ENCODE data around the gene EXOC7.

The EXOC7 gene

DNA sequence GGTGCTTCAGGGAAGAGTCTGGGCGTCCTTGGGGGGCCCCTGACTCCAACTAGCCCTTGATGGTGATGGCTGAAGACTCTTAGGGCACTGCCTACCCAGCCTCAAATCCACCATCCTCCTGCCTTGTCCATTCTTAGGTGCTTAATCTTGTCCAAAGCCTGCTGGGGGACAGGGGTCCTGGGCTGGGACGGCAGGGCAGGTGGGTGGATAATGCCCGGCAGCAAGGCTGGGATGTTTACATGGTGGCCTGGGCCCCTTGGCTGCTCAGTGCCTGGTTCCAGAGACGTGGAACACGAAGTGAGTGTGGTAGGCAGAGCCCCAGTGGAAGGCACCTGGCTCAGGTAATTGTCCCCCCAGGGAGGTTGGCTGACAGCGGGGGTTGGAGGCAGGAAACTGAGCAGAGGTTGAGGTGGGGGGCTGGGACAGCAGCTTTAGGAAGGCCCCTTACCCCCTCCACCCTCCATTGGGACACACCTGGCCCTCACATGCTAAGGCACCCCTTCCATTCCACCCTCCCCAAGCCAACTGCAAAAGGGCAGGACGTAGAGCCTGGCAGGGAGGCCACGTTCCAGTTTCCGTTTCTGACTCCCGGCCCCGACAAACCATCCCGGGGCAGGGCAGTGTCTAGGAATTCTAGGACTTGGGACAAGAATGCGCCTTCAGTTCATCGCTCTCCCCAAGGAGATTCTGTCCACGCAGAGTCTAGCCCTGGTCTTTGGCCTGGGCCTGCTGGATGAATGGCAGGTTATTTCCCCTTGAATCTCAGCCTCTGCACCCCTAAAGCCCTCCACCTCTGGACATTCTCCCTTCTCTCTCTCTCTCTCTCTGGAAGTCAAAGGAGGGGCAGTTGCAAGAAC is 35.5 kb upstream of the EXOC7 start:
- no peak for ATAC-seq

DNA sequence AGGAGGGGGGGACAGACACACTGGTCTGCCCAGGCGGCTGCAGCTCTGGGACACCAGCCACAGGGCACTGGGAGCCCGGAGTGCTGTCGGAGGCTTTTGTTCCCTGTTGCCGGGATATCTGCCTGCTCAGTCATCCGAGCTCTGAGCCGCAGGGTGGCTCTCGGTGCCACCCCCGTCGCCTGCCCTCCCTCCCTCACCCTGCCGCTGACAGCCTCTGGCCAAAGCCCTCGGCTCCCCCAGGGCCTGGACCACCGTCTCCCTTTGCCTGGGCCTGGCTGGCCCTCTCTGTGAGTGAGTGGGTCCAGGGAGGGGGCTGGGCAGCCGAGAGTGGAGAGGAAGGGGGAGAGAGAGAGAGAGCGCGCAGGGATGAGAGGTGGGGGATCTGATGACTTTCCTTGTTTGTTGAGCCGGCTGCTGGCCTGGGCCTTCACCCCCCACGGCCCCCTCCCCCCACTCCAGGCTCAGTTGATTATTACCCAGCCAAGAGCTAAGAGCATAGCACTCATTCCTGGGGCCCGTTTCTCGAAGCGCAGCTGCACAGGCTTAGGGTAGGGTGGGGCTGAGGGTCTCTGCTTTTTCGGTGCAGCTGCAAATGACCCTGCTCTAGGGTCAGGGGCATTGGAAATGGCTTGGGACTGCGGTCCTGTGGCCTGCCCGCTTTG is 34.8 kb upstream of the EXOC7 start:
- ATAC-seq, result no peak

DNA sequence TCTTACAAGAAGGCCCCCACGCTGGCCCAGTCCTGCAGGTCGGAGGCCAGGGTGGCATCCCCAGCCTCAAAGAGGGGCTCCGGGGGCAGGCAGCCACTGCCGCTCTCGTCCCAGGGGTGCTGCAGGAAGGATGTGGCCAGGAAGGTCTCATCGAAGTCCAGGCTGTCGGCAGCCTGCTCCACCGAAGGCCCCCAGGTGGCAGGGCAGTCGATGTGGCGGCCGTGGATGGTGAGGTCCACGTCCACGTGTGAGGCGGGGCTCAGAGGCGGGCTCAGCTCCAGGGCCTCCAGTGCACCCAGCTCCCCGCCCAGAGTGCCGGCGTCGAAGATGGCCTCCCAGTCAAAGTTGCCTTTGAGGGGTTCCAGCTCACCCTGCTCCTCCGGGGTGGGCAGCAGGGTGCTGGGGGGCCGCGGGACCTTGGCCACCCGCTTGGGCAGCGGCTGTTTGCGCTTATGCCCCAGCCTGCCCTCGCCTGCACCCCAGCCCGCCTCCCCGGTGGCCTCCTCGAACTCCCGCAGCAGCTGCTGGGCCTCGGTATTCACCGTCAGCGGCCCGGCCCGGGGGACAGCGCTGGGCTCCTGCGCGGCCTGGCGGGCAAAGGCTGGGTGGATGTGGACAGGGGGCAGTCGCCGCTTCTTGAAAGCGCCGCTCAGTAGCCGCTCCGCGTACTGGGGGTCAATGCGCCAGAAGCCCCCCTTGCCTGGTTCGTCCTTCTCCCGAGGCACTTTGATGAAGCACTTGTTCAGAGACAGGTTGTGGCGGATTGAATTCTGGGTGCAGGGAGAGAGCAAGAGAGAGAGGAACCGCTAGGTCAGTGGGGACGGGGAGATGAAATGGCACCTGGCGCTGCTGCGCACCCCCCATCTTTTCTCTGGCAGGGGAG is 34.0 kb upstream of the EXOC7 start:
- ATAC-seq, result no peak

- ATAC-seq, result no peak
These were observed 33.4 kb upstream of the EXOC7 start for GRCh38 chr17:76137001-76137350.

GRCh38 chr17:76136276-76137000 is 32.9 kb upstream of the EXOC7 start:
- no peak for ATAC-seq

DNA sequence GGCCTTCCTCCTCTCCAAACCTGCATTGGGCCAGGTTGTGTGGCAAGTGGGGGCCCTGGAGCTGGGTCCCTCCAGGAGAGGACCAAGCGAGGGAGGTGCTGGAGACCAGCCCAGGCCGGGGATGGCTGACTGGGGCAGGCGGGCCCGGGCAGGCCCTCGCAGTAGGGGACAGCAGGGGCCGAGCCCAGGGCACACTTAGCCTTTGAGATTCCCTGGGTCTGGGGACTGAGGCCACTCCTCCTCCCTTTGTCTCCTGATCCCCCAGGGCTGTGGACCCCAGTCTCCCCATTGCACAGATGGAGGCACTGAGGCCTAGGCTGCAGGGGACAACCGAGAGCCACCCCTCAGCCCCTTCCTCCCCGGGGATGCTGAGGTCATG is 32.2 kb upstream of the EXOC7 start:
- no peak for ATAC-seq

GRCh38 chr17:76134911-76135809 is 31.6 kb upstream of the EXOC7 start:
- ATAC-seq, result no peak

GRCh38 chr17:76132574-76133338 is 29.2 kb upstream of the EXOC7 start:
- no peak for ATAC-seq

GRCh38 chr17:76131692-76132573 is 28.3 kb upstream of the EXOC7 start:
- ATAC-seq, result no peak

- ATAC-seq, result no peak
These were observed 27.6 kb upstream of the EXOC7 start for GRCh38 chr17:76131051-76131691.

DNA sequence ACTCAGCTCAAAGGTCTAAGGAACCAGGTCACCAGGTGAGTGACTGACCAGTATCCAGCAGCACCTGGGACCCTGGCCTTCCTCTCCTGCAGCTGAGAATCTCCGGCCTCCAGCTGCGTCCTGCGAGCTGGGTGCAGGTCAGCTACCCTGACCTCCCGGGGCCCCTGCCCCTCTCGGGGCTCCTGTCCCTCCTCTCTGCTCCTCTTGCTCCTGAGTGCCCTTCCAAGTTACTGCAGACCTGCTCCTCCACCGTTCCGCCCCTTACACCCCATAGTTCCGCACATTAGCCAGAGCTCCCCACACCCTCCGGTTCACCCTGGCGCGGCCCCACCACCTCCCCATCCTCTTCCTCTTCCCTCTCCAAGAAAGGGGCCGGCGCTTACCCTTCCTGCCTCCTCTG is 26.9 kb upstream of the EXOC7 start:
- ATAC-seq, result no peak

DNA sequence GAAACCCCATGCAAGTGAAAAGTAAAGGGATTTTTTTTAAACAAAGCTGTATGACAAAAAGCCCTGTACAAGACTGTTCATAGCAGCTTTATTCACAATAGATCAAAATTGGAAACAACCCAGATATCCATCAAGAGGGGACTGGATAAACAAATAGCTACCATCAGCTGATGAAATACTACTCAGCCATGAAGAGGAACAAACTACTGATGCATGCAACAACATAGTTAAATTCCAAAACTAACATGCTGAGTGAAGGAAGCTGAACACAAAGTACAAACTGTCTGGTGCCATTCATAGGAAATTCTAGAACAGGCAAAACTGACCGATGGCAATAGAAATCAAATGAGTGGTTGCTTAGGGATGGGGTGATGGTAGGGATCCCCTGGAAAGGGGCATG is 22.3 kb upstream of the EXOC7 start:
- ATAC-seq, result no peak

DNA sequence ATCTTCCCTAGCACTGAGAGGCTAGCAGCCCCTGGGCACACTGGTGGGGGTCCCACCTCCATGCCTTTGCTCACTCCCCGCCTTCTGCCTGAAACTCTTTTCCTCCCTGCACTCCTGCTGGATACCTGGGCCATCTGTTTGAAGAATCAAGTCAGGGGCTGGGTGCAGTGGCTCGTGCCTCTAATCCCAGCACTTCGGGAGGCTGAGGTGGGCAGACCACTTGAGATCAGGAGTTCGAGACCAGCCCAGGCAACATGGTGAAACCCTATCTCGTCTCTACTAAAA is 21.7 kb upstream of the EXOC7 start:
- ATAC-seq, result no peak

DNA sequence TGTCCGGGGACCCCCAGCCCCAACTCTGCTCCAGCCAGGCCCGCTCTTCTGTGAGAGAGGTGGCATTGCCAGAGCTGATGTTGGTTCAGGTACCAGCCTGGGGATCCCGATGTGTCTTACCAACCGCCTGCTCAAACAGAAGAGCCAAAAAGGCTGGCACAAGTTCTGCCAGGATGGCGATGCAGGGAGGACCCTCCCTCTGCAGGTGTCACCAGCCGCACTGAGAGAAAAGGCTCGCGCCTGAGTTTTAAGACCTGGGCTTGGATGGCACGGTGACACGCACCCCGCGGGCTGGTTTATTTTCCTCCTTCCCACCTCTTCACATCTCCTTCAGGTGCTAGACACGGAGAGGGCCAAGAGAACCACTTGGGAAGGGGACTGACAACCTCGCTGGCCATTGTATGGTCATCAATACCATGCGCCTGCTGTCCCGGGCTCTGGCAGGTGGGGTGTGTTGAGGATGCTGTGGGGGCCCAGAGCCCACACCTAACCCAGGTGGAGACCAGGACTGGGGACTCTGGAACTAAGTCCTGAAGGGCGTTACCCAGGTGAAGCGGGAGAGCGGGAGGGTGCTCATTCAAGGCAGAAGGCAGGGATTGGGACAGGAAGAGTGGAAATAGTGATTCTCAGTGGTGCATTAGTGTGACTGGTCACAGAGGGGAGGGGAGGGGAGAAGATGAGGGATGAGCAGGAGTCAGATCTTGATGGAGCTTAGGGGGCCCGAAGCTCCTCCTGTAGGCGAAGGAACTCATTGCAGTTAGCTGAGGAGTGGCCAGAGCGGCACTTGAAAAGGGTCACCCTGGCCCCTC is 21.2 kb upstream of the EXOC7 start:
- ATAC-seq, result no peak

GRCh38 chr17:76123749-76124581 is 20.4 kb upstream of the EXOC7 start:
- ATAC-seq, result no peak

DNA sequence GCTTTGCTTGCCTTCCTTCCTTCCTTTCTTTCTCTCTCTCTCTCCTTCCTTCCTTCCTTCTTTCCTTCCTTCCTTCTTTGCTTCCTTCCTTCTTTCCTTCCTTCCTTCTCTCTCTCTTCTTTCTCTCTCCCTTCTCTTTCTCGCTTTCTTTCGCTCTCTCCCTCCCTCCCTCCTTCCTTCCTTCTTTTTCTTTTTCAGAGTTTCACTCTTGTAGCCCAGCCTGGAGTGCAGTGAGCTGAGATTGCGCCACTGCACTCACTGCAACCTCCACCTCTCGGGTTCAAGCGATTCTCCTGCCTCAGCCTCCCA is 19.6 kb upstream of the EXOC7 start:
- ATAC-seq, result no peak

DNA sequence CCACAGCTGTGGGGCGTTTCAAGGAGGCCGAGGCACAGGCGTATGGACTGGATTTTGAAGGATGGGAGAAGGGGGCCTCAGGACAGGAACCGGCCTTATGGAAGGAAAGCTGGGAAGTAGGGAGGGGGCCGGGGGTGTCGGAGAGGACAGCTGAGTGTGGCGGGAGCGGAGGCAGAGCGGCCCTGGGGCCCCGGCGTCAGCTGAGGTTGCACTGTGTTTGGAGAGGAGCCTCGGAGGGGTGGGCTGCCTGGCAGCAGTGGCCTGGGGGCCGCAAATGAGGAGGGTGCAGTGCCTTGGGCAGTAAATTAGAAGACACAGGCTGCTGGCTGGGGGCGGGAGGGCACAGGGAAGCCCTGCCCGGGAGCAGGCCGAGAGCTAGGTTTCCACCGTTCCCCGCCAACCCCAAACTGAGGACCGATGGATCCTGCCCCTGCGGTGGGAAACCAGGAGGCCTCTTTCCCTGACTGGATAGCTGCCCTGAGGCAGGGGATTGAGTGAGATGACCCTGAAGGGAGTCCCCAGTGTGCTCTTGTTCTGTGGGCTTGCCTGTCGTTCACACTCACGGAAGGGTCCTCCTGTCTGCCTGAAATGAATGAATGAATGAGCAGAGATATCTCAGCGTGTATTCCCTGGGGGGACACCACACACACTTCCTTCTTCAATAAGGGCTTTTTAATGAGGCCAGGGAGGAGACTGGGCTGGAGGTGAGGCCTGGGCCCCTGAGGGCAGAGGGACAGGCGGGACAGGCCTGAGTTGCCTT is 19.0 kb upstream of the EXOC7 start:
- no peak for ATAC-seq
